HG03103 (cell line): ENCODE measurements around the gene ZFHX2.

Experiments
- ATAC-seq: cut with Tn5 transposase; IDR thresholded peaks from one replicate; pipeline ENCODE4 v1.9.1; 2021; ENCODE audit warnings: low read depth; ENCODE audit not compliant: unreplicated experiment

Gene ZFHX2

GRCh38 chr14:23523229-23524016 is 28.1 kb downstream of the ZFHX2 start:
- ATAC-seq = no peak

GRCh38 chr14:23522643-23523198 is 28.8 kb downstream of the ZFHX2 start:
- ATAC-seq = no peak

GRCh38 chr14:23521785-23522640 is 29.6 kb downstream of the ZFHX2 start:
- ATAC-seq = no peak

GRCh38 chr14:23520899-23521533 is 30.5 kb downstream of the ZFHX2 start:
- ATAC-seq = no peak

GRCh38 chr14:23518709-23519108 is 32.9 kb downstream of the ZFHX2 start:
- ATAC-seq = no peak

- no peak for ATAC-seq
Observed at GRCh38 chr14:23517650-23518326, 33.8 kb downstream of the ZFHX2 start.

- ATAC-seq = no peak
Observed at GRCh38 chr14:23514644-23514957, 37.0 kb downstream of the ZFHX2 start.

- ATAC-seq = no peak
Observed at GRCh38 chr14:23513818-23514643, 37.5 kb downstream of the ZFHX2 start.

- no peak for ATAC-seq
Observed at GRCh38 chr14:23513005-23513817, 38.4 kb downstream of the ZFHX2 start.

- no peak for ATAC-seq
Observed at GRCh38 chr14:23512156-23512555, 39.4 kb downstream of the ZFHX2 start.

GRCh38 chr14:23494223-23494622 is 57.3 kb downstream of the ZFHX2 start:
- no peak for ATAC-seq

- no peak for ATAC-seq
Observed at GRCh38 chr14:23492618-23493272, 58.8 kb downstream of the ZFHX2 start.

- ATAC-seq = no peak
Observed at GRCh38 chr14:23487216-23487615, 64.3 kb downstream of the ZFHX2 start.

- ATAC-seq = no peak
Observed at GRCh38 chr14:23486036-23486435, 65.5 kb downstream of the ZFHX2 start.

GRCh38 chr14:23485326-23485725 is 66.2 kb downstream of the ZFHX2 start:
- no peak for ATAC-seq

GRCh38 chr14:23483236-23483854 is 68.2 kb downstream of the ZFHX2 start:
- no peak for ATAC-seq

- no peak for ATAC-seq
Observed at GRCh38 chr14:23482823-23483148, 68.8 kb downstream of the ZFHX2 start.
